ENCODE results near the gene TPP2.

GRCh38 chr13:102682211-102682610 is 85.4 kb downstream of the TPP2 start:
- no peak for TF ChIP-seq POLR2A (IDR thresholded peaks at IDR 0.05)
- TF ChIP-seq, protein P1, sequence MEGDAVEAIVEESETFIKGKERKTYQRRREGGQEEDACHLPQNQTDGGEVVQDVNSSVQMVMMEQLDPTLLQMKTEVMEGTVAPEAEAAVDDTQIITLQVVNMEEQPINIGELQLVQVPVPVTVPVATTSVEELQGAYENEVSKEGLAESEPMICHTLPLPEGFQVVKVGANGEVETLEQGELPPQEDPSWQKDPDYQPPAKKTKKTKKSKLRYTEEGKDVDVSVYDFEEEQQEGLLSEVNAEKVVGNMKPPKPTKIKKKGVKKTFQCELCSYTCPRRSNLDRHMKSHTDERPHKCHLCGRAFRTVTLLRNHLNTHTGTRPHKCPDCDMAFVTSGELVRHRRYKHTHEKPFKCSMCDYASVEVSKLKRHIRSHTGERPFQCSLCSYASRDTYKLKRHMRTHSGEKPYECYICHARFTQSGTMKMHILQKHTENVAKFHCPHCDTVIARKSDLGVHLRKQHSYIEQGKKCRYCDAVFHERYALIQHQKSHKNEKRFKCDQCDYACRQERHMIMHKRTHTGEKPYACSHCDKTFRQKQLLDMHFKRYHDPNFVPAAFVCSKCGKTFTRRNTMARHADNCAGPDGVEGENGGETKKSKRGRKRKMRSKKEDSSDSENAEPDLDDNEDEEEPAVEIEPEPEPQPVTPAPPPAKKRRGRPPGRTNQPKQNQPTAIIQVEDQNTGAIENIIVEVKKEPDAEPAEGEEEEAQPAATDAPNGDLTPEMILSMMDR (IDR thresholded peaks at IDR 0.05): no peak

Data from thyroid gland (tissue), 4 donors.